CD14-positive monocyte (primary cell): ENCODE measurements around the gene NLRX1. TPM values are rescaled to one million over a fixed set of nuclear protein-coding genes. Genes with fewer than 3 reads are reported as not detected.
A peak's percentile ranks its signal among the peaks of the same experiment; 100 is the strongest.

Source experiments
- DNase-seq, 3 donors: peaks; one replicate each; pipeline ENCODE4 v3.0.0-alpha.2; 2011 to 2022
- H2AFZ ChIP-seq: 2 replicates; pipeline ENCODE4 v1.6.0; 2012; ENCODE audit warnings: mild to moderate bottlenecking, low read depth, low read length, inconsistent platforms; ENCODE audit not compliant: insufficient read depth, poor library complexity, severe bottlenecking
- H3K27ac ChIP-seq, 2 donors: 1 replicate in 1 of 2; 2 replicates in 1 of 2; pipeline ENCODE4 v1.5.1; 2012 to 2013; ENCODE audit warnings: low read length in 2 of 2, control low read depth in 1 of 2, inconsistent platforms in 1 of 2, low read depth in 1 of 2, mild to moderate bottlenecking in 1 of 2
- H3K27me3 ChIP-seq, 2 donors: one replicate each; pipeline versions ENCODE4 v1.6.0 to v1.6.1; 2011 to 2013; ENCODE audit warnings: low read length in 2 of 2; ENCODE audit not compliant: control insufficient read depth in 2 of 2, insufficient read depth in 2 of 2
- H3K36me3 ChIP-seq, 2 donors: replicated peaks in 1 of 2; 1 replicate in 1 of 2; 2 replicates in 1 of 2; pipeline versions ENCODE4 v1.5.1 to v1.6.1; 2012 to 2013; ENCODE audit warnings: low read length in 2 of 2, control low read depth in 1 of 2, inconsistent platforms in 1 of 2, mild to moderate bottlenecking in 1 of 2; ENCODE audit not compliant: insufficient read depth in 2 of 2, control insufficient read depth in 1 of 2
- H3K4me1 ChIP-seq, 2 donors: 1 replicate in 1 of 2; 2 replicates in 1 of 2; pipeline versions ENCODE4 v1.5.1 to v1.6.1; 2012 to 2013; ENCODE audit warnings: low read length in 2 of 2, control low read depth in 1 of 2, inconsistent platforms in 1 of 2, mild to moderate bottlenecking in 1 of 2, moderate library complexity in 1 of 2; ENCODE audit not compliant: insufficient read depth in 2 of 2, control insufficient read depth in 1 of 2
- H3K4me2 ChIP-seq: replicated peaks from 2 replicates; pipeline ENCODE3; 2012; ENCODE audit warnings: low read length, moderate library complexity, mild to moderate bottlenecking; ENCODE audit not compliant: poor library complexity, severe bottlenecking; ENCODE audit errors: extremely low read depth
- H3K4me3 ChIP-seq, 3 experiments: fragments of 200-600 bp in 1 of 3; sonication (generic) in 1 of 3; replicated peaks in 1 of 3; 1 replicate in 2 of 3; 2 replicates in 1 of 3; pipeline ENCODE4 v1.5.1; 2011 to 2013; ENCODE audit warnings: low read length in 3 of 3, mild to moderate bottlenecking in 3 of 3, control low read depth in 2 of 3, low read depth in 2 of 3, inconsistent platforms in 1 of 3, moderate library complexity in 1 of 3
- H3K79me2 ChIP-seq: 2 replicates; pipeline ENCODE4 v1.6.0; 2012; ENCODE audit warnings: mild to moderate bottlenecking, control low read depth, inconsistent platforms, low read length, moderate library complexity; ENCODE audit not compliant: insufficient read depth
- H3K9ac ChIP-seq: 2 replicates; pipeline ENCODE4 v1.6.0; 2017; ENCODE audit warnings: low read length, mild to moderate bottlenecking; ENCODE audit not compliant: insufficient read depth, poor library complexity, severe bottlenecking
- H3K9me3 ChIP-seq, 2 donors: replicated peaks in 1 of 2; 1 replicate in 1 of 2; 2 replicates in 1 of 2; pipeline versions ENCODE4 v1.5.1 to v1.6.1; 2012 to 2013; ENCODE audit warnings: low read length in 2 of 2, control low read depth in 1 of 2; ENCODE audit not compliant: control insufficient read depth in 1 of 2, insufficient read depth in 1 of 2
- H4K20me1 ChIP-seq: 2 replicates; pipeline ENCODE4 v1.6.0; 2012; ENCODE audit warnings: mild to moderate bottlenecking, low read length, control low read depth, moderate library complexity; ENCODE audit not compliant: insufficient read depth
- H3K27ac Mint-ChIP-seq, 7 donors: one replicate each; pipeline ENCODE4 v1.8.0; 2020; ENCODE audit warnings: mild to moderate bottlenecking in 7 of 7, mixed read lengths in 7 of 7, moderate library complexity in 6 of 7, inconsistent platforms in 2 of 7
- H3K27me3 Mint-ChIP-seq, 3 donors: one replicate each; pipeline ENCODE4 v1.8.0; 2021 to 2022; ENCODE audit warnings: low read depth in 3 of 3, mild to moderate bottlenecking in 3 of 3, mixed read lengths in 3 of 3, moderate library complexity in 3 of 3, inconsistent platforms in 1 of 3
- H3K36me3 Mint-ChIP-seq, 2 donors: one replicate each; pipeline ENCODE4 v1.8.0; 2020; ENCODE audit warnings: mixed read lengths in 2 of 2, inconsistent platforms in 1 of 2, mild to moderate bottlenecking in 1 of 2
- H3K4me1 Mint-ChIP-seq: one replicate; pipeline ENCODE4 v1.8.0; 2020; ENCODE audit warnings: mild to moderate bottlenecking, mixed read lengths
- H3K4me3 Mint-ChIP-seq, 2 donors: one replicate each; pipeline ENCODE4 v1.8.0; 2020; ENCODE audit warnings: mild to moderate bottlenecking in 2 of 2, mixed read lengths in 2 of 2, moderate library complexity in 1 of 2
- H3K9me3 Mint-ChIP-seq, 7 donors: one replicate each; pipeline ENCODE4 v1.8.0; 2020 to 2022; ENCODE audit warnings: mixed read lengths in 7 of 7, mild to moderate bottlenecking in 6 of 7, moderate library complexity in 6 of 7, inconsistent platforms in 2 of 7
- WGBS: methylation state at CpG from one replicate; pipeline ENCODE4 v1.1.5; 2013; ENCODE audit warnings: missing lambda C conversion rate; ENCODE audit not compliant: insufficient coverage; 5-methylcytosine and 5-hydroxymethylcytosine counted together
- intact Hi-C, 2 donors: fragments of 100-400 bp; cut with micrococcal nuclease; formaldehyde crosslinking; loops; one replicate each; pipeline versions ENCODE4 v1.15.0 to v1.15.1; 2023
- polyA plus RNA-seq, 3 donors: library from polyadenylated mRNA; depleted of rRNA in 1 of 3; unstranded in 2 of 3; stranded (reverse) in 1 of 3; fragments of 300-500 nt in 2 of 3; fragments of >200 nt in 1 of 3; fragmentation: Illumina TruSeq in 2 of 3; gene quantifications; 1 replicate in 2 of 3; 2 replicates in 1 of 3; pipeline ENCODE4 v1.2.3, GENCODE V29; 2012 to 2021
- TF ChIP-seq, protein P1 (sequence below): fragments of 200-600 bp; IDR thresholded peaks from one replicate; pipeline ENCODE4 v1.8.0; 2022; ENCODE audit warnings: antibody characterized with exemption, mild to moderate bottlenecking

NLRX1 gene
- polyA plus RNA-seq, 3 donors, result 13.7 to 15.5 (median 14.2) TPM

GRCh38 chr11:119218141-119218878 is 49.8 kb downstream of the NLRX1 start:
- Histone ChIP-seq H3K4me3 (no peak overlapping the region), H3K27ac (peak overlapping the region in 1 of 2 donors; percentile 23), H4K20me1 (peaks cover 99% of the 10 kb centered on the region), H3K4me2 (no peak overlapping the region), H3K79me2 (peaks cover 100% of the 10 kb centered on the region), H3K36me3 (peaks cover 4 to 15% of the 10 kb centered on the region in 2 donors), H3K9ac (no peak overlapping the region), H3K4me1 (peaks cover 6 to 11% of the 10 kb centered on the region in 2 donors), H3K27me3 (no peaks in the 10 kb centered on the region), H2AFZ (no peak overlapping the region), H3K9me3 (no peaks in the 10 kb centered on the region)
- TF ChIP-seq, protein P1, sequence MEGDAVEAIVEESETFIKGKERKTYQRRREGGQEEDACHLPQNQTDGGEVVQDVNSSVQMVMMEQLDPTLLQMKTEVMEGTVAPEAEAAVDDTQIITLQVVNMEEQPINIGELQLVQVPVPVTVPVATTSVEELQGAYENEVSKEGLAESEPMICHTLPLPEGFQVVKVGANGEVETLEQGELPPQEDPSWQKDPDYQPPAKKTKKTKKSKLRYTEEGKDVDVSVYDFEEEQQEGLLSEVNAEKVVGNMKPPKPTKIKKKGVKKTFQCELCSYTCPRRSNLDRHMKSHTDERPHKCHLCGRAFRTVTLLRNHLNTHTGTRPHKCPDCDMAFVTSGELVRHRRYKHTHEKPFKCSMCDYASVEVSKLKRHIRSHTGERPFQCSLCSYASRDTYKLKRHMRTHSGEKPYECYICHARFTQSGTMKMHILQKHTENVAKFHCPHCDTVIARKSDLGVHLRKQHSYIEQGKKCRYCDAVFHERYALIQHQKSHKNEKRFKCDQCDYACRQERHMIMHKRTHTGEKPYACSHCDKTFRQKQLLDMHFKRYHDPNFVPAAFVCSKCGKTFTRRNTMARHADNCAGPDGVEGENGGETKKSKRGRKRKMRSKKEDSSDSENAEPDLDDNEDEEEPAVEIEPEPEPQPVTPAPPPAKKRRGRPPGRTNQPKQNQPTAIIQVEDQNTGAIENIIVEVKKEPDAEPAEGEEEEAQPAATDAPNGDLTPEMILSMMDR, result no peak
- peaks cover 24% of the 10 kb centered on the region for H3K4me1 Mint-ChIP-seq
- peaks cover 4 to 32% of the 10 kb centered on the region in 2 donors for H3K36me3 Mint-ChIP-seq
- DNase-seq, result peak in 2 of 3 donors; percentile 9 to 46
- no peaks in the 10 kb centered on the region for H3K27me3 Mint-ChIP-seq
- H3K9me3 Mint-ChIP-seq, result no peaks in the 10 kb centered on the region
- peak overlapping the region in 5 of 7 donors; percentile 53 to 84 (median 67) for H3K27ac Mint-ChIP-seq
- intact Hi-C loops, result no loop called here
- no CpG with 5 or more reads among the region's 8 CpGs for WGBS
- no peak overlapping the region for H3K4me3 Mint-ChIP-seq

DNA sequence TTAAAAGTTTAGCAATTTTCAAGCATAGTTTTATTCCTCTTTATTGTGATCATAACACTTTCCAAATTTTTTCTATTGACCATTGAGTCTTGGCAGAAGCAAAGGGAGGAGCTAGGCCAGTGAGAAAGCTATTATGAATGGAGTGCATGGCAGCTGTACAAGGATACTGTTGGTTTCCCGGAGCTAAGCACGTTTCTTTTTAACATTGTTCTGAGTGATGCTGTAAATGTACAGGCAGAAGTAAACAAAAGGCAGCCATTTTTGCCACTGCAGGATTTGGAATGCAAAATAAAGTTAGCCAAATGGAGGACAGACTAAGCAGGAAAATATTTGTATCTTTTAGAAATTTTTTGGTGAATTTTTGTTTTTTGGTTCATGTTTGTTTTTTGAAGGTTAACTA is 53.8 kb downstream of the NLRX1 start:
- H3K4me3 ChIP-seq, result no peak overlapping the region
- H3K4me3 Mint-ChIP-seq, result no peak overlapping the region
- peak overlapping the region in 3 of 7 donors; percentile 46 to 63 (median 47) for H3K27ac Mint-ChIP-seq
- no peaks in the 10 kb centered on the region for H3K27me3 ChIP-seq
- H3K9me3 Mint-ChIP-seq, result peaks cover 0 to 2% (median 0%) of the 10 kb centered on the region in 7 donors
- peak overlapping the region in 1 of 2 donors; percentile 71 for H3K27ac ChIP-seq
- no peak for DNase-seq
- H3K9ac ChIP-seq, result no peak overlapping the region
- H3K9me3 ChIP-seq, result no peaks in the 10 kb centered on the region
- no peaks in the 10 kb centered on the region for H3K27me3 Mint-ChIP-seq
- no peak overlapping the region for H2AFZ ChIP-seq
- TF ChIP-seq, protein P1, result no peak
- peaks cover 6 to 11% of the 10 kb centered on the region in 2 donors for H3K4me1 ChIP-seq
- peaks cover 100% of the 10 kb centered on the region for H3K79me2 ChIP-seq
- peaks cover 0 to 26% of the 10 kb centered on the region in 2 donors for H3K36me3 ChIP-seq
- peaks cover 10 to 30% of the 10 kb centered on the region in 2 donors for H3K36me3 Mint-ChIP-seq
- H3K4me1 Mint-ChIP-seq, result peaks cover 26% of the 10 kb centered on the region
- 53% methylated on average over 2 of the region's 2 CpGs for WGBS
- peak overlapping the region; percentile 3 for H3K4me2 ChIP-seq
- intact Hi-C loops, result no loop called here
- peaks cover 99% of the 10 kb centered on the region for H4K20me1 ChIP-seq
